Lower lobe of right lung (tissue), 2 donors: Measurements from ENCODE around the gene SPPL3. TPM values are rescaled to one million over a fixed set of nuclear protein-coding genes. Genes with fewer than 3 reads are reported as not detected.

Experiments used
- ATAC-seq, 2 donors: fragments of 200-7000 bp; cut with Tn5 transposase; one replicate each; pipeline ENCODE4 v1.9.1; 2020 to 2022; ENCODE audit warnings: mild to moderate bottlenecking in 2 of 2, moderate library complexity in 2 of 2
- DNase-seq: peaks from one replicate; pipeline ENCODE4 v3.0.0-alpha.2; 2020
- H3K27ac ChIP-seq: fragments of 200-600 bp; one replicate; pipeline ENCODE4 v1.8.0; 2022
- H3K27me3 ChIP-seq: fragments of 200-600 bp; one replicate; pipeline ENCODE4 v1.8.0; 2022; ENCODE audit warnings: low read depth
- H3K36me3 ChIP-seq: fragments of 200-600 bp; one replicate; pipeline ENCODE4 v1.8.0; 2022; ENCODE audit warnings: mild to moderate bottlenecking
- H3K4me1 ChIP-seq: fragments of 200-600 bp; one replicate; pipeline ENCODE4 v1.8.0; 2022
- H3K4me3 ChIP-seq: fragments of 200-600 bp; one replicate; pipeline ENCODE4 v1.8.0; 2022; ENCODE audit warnings: mild to moderate bottlenecking
- H3K9me3 ChIP-seq: fragments of 200-600 bp; one replicate; pipeline ENCODE4 v1.8.0; 2022
- CTCF ChIP-seq: fragments of 200-600 bp; IDR thresholded peaks from one replicate; pipeline ENCODE4 v1.8.0; 2022; ENCODE audit warnings: antibody characterized with exemption, mild to moderate bottlenecking
- intact Hi-C: fragments of 100-400 bp; cut with DNase I; formaldehyde crosslinking; loops from one replicate; pipeline ENCODE4 v1.11.0; 2022
- total RNA-seq: library from RNA; stranded (reverse); fragmentation: NEBNext Ultra II Directional; extraction: Animal tissue kit (Norgen Biotek cat#: 25700); gene quantifications from one replicate; pipeline ENCODE4 v1.2.1, GENCODE V29; 2021
- donor health status: DM: no; HTN: yes; CAD: no; lungs with severe emphysema.

SPPL3 gene
- total RNA-seq, 1 donor from 2014 or later: 44.0 TPM

- Histone ChIP-seq H3K27me3 (no peaks in the 10 kb centered on the region), H3K9me3 (no peaks in the 10 kb centered on the region), H3K27ac (no peak overlapping the region), H3K4me3 (no peak overlapping the region), H3K36me3 (no peaks in the 10 kb centered on the region), H3K4me1 (no peaks in the 10 kb centered on the region)
- ATAC-seq: no peak
- DNase-seq: no peak
- intact Hi-C loops: no loop called here
- no peak for TF ChIP-seq CTCF
Observed at GRCh38 chr12:120748242-120748641, 155.9 kb downstream of the SPPL3 start.

- intact Hi-C loops: no loop called here
- DNase-seq: no peak
- TF ChIP-seq CTCF: no peak
- H3K27me3 ChIP-seq: no peaks in the 10 kb centered on the region
- no peaks in the 10 kb centered on the region for H3K36me3 ChIP-seq
- no peak overlapping the region for H3K4me3 ChIP-seq
- no peak overlapping the region for H3K27ac ChIP-seq
- no peaks in the 10 kb centered on the region for H3K9me3 ChIP-seq
- no peaks in the 10 kb centered on the region for H3K4me1 ChIP-seq
- no peak for ATAC-seq
Observed at GRCh38 chr12:120744922-120745493, 159.2 kb downstream of the SPPL3 start.

GRCh38 chr12:120741476-120742421 lies 162.4 kb downstream of the SPPL3 start:
- ATAC-seq: no peak

GRCh38 chr12:120740871-120741270 lies 163.3 kb downstream of the SPPL3 start:
- TF ChIP-seq CTCF: no peak
- intact Hi-C loops: no loop called here
- Histone ChIP-seq H3K36me3 (peaks cover 21% of the 10 kb centered on the region), H3K27ac (no peak overlapping the region), H3K9me3 (no peaks in the 10 kb centered on the region), H3K27me3 (no peaks in the 10 kb centered on the region), H3K4me3 (no peak overlapping the region), H3K4me1 (no peaks in the 10 kb centered on the region)
- no peak for DNase-seq
- ATAC-seq: no peak

More at GRCh38 chr12:120741476-120742421, 162.4 kb downstream of the SPPL3 start:
- H3K36me3 ChIP-seq: peaks cover 21% of the 10 kb centered on the region
- no peak for TF ChIP-seq CTCF
- H3K27ac ChIP-seq: no peak overlapping the region
- intact Hi-C loops: no loop called here
- H3K9me3 ChIP-seq: no peaks in the 10 kb centered on the region
- no peak for DNase-seq
- H3K4me1 ChIP-seq: no peaks in the 10 kb centered on the region
- no peak overlapping the region for H3K4me3 ChIP-seq
- no peaks in the 10 kb centered on the region for H3K27me3 ChIP-seq

GRCh38 chr12:120739821-120740613 lies 164.1 kb downstream of the SPPL3 start:
- TF ChIP-seq CTCF: no peak
- ATAC-seq (no peak), DNase-seq (no peak)
- no peaks in the 10 kb centered on the region for H3K4me1 ChIP-seq
- H3K27me3 ChIP-seq: no peaks in the 10 kb centered on the region
- no peak overlapping the region for H3K4me3 ChIP-seq
- H3K36me3 ChIP-seq: peaks cover 21% of the 10 kb centered on the region
- intact Hi-C loops: no loop called here
- H3K27ac ChIP-seq: no peak overlapping the region
- H3K9me3 ChIP-seq: no peaks in the 10 kb centered on the region
